Right lobe of liver (tissue), 6 donors: ENCODE data around the gene NT5DC4. TPM values are rescaled to one million over a fixed set of nuclear protein-coding genes. Genes with fewer than 3 reads are reported as not detected.

Source experiments
- ATAC-seq, 4 donors: fragments of 200-7000 bp; cut with Tn5 transposase; one replicate each; pipeline ENCODE4 v1.9.1; 2020; ENCODE audit warnings: mild to moderate bottlenecking in 4 of 4, moderate library complexity in 4 of 4
- DNase-seq, 3 donors: peaks; one replicate each; pipeline ENCODE4 v3.0.0-alpha.2; 2020
- H3K27ac ChIP-seq, 3 donors: fragments of 200-600 bp; one replicate each; pipeline ENCODE4 v1.8.0; 2022
- H3K27me3 ChIP-seq, 2 donors: fragments of 200-600 bp; one replicate each; pipeline ENCODE4 v1.8.0; 2022
- H3K36me3 ChIP-seq, 4 donors: fragments of 200-600 bp; sonication (generic) in 1 of 4; one replicate each; pipeline versions ENCODE4 v1.5.1 to v1.8.0; 2017 to 2022; ENCODE audit warnings: control low read depth in 1 of 4
- H3K4me1 ChIP-seq, 4 donors: fragments of 200-600 bp; sonication (generic) in 1 of 4; one replicate each; pipeline versions ENCODE4 v1.5.1 to v1.8.0; 2017 to 2022; ENCODE audit warnings: control low read depth in 1 of 4
- H3K4me3 ChIP-seq, 3 donors: fragments of 200-600 bp; one replicate each; pipeline ENCODE4 v1.8.0; 2022
- H3K9me3 ChIP-seq, 4 donors: fragments of 200-600 bp; sonication (generic) in 1 of 4; one replicate each; pipeline versions ENCODE4 v1.5.1 to v1.8.0; 2017 to 2022; ENCODE audit warnings: control low read depth in 1 of 4
- POLR2A ChIP-seq: fragments of 450-650 bp; IDR thresholded peaks from one replicate; pipeline ENCODE4 v1.6.1; 2017; ENCODE audit warnings: antibody characterized with exemption, mild to moderate bottlenecking
- WGBS: methylation state at CpG from one replicate; pipeline ENCODE4 v1.1.6; 2018; ENCODE audit warnings: low coverage, low lambda C conversion rate; ENCODE audit not compliant: insufficient coverage; ENCODE audit errors: missing lambda C conversion rate; 5-methylcytosine and 5-hydroxymethylcytosine counted together
- intact Hi-C, 2 donors: fragments of 100-400 bp; cut with DNase I; formaldehyde crosslinking; loops; one replicate each; pipeline versions ENCODE4 v1.11.2 to v1.14.1; 2022
- total RNA-seq, 6 experiments: library from RNA; depleted of rRNA in 2 of 6; stranded (reverse); fragments of >200 nt in 2 of 6; fragmentation: NEBNext Ultra II Directional in 3 of 6; extraction: Animal tissue kit (Norgen Biotek cat#: 25700) in 3 of 6; gene quantifications; one replicate each; pipeline versions ENCODE4 v1.1.0 to v1.2.4, GENCODE V29; 2016 to 2023
- TF ChIP-seq, protein P1 (sequence below), 4 donors: fragments of 200-600 bp in 3 of 4; fragments of 450-650 bp in 1 of 4; IDR thresholded peaks; one replicate each; pipeline versions ENCODE4 v1.5.1 to v1.8.0; 2016 to 2022; ENCODE audit warnings: antibody characterized with exemption in 4 of 4, mild to moderate bottlenecking in 2 of 4
- donor health status: DM: no; HTN: yes; CAD: no.
- donor health status: DM: no; HTN: no; CAD: no.
- donor health status: DM: no; HTN: no; CAD: no.
- donor health status: DM: no; HTN: yes; CAD: no.
- donor health status: DM: no; HTN: yes; CAD: no.

The NT5DC4 gene
- total RNA-seq, 6 experiments from 2014 or later, result not detected

DNA sequence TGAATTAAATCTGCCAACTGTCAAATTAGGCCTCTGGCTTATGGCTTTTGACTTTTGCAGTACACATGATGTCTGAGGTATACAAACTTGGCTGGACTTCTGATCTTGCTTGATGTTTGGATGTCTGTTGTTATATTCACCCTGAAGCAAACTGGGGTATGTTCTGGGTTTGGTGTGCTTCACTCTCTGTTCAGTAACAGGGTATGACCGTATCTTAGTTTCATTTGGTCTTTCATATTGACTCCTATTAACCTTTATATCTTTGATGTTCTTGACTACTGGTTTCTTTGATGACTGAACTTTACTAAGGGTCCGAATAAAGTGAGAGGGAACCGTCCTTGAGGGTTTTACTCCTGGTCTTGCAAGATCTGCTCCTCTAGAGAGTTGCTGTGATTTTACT lies 35.4 kb downstream of the NT5DC4 start:
- ATAC-seq (no peak), DNase-seq (no peak)
- no peak overlapping the region for H3K4me3 ChIP-seq
- WGBS, result 87% methylated on average over 3 of the region's 3 CpGs
- H3K27me3 ChIP-seq, result no peaks in the 10 kb centered on the region
- peaks cover 0 to 46% (median 18%) of the 10 kb centered on the region in 4 donors for H3K4me1 ChIP-seq
- TF ChIP-seq, protein P1, sequence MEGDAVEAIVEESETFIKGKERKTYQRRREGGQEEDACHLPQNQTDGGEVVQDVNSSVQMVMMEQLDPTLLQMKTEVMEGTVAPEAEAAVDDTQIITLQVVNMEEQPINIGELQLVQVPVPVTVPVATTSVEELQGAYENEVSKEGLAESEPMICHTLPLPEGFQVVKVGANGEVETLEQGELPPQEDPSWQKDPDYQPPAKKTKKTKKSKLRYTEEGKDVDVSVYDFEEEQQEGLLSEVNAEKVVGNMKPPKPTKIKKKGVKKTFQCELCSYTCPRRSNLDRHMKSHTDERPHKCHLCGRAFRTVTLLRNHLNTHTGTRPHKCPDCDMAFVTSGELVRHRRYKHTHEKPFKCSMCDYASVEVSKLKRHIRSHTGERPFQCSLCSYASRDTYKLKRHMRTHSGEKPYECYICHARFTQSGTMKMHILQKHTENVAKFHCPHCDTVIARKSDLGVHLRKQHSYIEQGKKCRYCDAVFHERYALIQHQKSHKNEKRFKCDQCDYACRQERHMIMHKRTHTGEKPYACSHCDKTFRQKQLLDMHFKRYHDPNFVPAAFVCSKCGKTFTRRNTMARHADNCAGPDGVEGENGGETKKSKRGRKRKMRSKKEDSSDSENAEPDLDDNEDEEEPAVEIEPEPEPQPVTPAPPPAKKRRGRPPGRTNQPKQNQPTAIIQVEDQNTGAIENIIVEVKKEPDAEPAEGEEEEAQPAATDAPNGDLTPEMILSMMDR (IDR thresholded peaks at IDR 0.05), result no peak
- no peak for TF ChIP-seq POLR2A
- intact Hi-C loops, result no loop called here
- H3K9me3 ChIP-seq, result no peaks in the 10 kb centered on the region
- H3K27ac ChIP-seq, result peak overlapping the region in 2 of 3 donors; percentile 13 to 27
- no peaks in the 10 kb centered on the region for H3K36me3 ChIP-seq

DNA sequence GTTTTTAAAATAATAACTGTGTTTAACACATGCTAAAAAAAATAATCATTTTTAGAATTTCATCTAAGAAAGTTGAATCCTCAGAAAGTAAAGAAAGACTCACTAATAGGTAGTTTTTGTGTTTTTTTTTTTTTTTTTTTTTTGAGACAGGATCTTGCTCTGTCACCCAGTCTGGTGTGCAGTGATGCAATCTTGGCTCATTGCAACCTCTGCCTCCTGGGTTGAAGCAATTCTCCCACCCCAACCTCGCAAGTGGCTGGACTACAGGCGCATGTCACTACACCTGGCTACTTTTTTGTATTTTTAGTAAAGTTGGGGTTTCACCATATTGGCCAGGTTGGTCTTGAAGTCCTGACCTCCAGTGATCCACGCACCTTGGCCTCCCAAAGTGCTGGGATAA lies 36.4 kb downstream of the NT5DC4 start:
- DNase-seq, result peak; percentile 49 to 76 (median 71)
- no peak overlapping the region for H3K4me3 ChIP-seq
- H3K4me1 ChIP-seq, result peaks cover 0 to 35% (median 13%) of the 10 kb centered on the region in 4 donors
- H3K27me3 ChIP-seq, result no peaks in the 10 kb centered on the region
- TF ChIP-seq, protein P1 (IDR thresholded peaks at IDR 0.05), result no peak
- no peak for TF ChIP-seq POLR2A
- H3K9me3 ChIP-seq, result no peaks in the 10 kb centered on the region
- WGBS, result 48% methylated on average over 3 of the region's 3 CpGs
- intact Hi-C loops, result no loop called here
- peak; percentile 80 to 89 (median 86) for ATAC-seq
- H3K27ac ChIP-seq, result peak overlapping the region; percentile 6 to 44 (median 20)
- no peaks in the 10 kb centered on the region for H3K36me3 ChIP-seq

DNA sequence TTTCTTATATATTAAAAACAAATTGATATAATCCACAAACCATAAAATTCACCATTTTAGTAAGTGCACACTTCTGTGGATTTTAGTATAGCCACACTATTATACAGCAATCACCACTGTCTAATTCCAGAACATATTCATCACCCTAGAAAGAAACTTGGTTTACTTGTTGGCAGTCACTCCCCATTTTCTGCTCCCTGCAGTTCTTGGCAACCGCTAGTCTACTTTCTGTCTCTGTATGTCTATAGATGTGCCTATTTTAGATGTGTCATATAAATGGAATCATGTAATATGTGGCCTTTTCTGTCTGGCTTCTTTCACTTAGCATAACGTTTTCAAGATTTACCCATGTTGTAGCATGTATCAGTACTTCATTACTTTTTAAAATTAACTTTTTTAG lies 37.9 kb downstream of the NT5DC4 start:
- Histone ChIP-seq H3K4me3 (no peak overlapping the region), H3K9me3 (no peaks in the 10 kb centered on the region), H3K27ac (no peak overlapping the region), H3K4me1 (peaks cover 0 to 24% (median 9%) of the 10 kb centered on the region in 4 donors), H3K36me3 (no peaks in the 10 kb centered on the region), H3K27me3 (no peaks in the 10 kb centered on the region)
- WGBS, result 91% methylated on average over 2 of the region's 2 CpGs
- TF ChIP-seq POLR2A, result no peak
- TF ChIP-seq, protein P1 (IDR thresholded peaks at IDR 0.05), result no peak
- no peak for DNase-seq
- intact Hi-C loops, result no loop called here
- ATAC-seq, result no peak

DNA sequence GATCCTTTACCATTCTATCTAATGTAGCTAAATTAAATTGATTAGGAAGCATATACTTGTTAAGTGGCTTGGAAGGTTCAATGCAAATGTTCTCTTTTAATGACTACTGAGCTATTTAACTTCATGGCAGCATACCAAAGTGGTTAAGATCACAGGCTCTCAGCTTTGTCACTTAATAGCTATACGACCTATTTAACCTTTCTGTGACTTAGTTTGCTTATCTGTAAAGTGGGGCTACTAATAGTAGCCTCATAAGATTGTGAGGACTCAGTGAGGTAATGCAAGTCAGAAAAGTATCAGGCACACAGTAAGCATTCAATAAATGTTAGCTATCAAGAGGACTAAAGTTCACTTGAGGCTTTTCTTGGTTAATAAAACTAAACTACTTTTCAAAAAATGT lies 39.3 kb downstream of the NT5DC4 start:
- no peak overlapping the region for H3K4me3 ChIP-seq
- ATAC-seq, result no peak
- H3K27ac ChIP-seq, result no peak overlapping the region
- H3K4me1 ChIP-seq, result peaks cover 0 to 22% (median 5%) of the 10 kb centered on the region in 4 donors
- no peaks in the 10 kb centered on the region for H3K9me3 ChIP-seq
- intact Hi-C loops, result no loop called here
- H3K36me3 ChIP-seq, result no peaks in the 10 kb centered on the region
- 100% methylated on average over 1 of the region's 1 CpG for WGBS
- no peak for DNase-seq
- no peaks in the 10 kb centered on the region for H3K27me3 ChIP-seq
- TF ChIP-seq, protein P1 (IDR thresholded peaks at IDR 0.05), result no peak
- no peak for TF ChIP-seq POLR2A

DNA sequence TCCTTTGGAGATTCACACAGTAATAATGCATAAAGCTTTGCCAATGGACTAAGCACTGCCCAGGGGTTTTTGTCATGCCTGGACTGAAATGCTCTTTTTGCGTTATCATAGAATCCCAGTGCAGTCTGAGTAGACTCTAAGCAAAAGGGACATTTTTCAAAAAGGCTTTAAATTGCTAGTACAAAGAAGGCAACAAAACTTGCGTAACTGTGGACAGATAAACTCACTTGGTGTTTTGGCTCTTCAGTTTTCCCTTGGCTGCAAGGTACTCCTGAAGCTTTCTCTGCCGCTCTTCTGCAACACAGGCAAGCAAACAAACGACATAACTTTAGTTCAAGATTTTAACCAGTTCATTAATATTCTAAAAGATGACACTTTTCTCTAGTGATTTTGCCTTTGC lies 41.5 kb downstream of the NT5DC4 start:
- intact Hi-C loops, result no loop called here
- Histone ChIP-seq H3K36me3 (no peaks in the 10 kb centered on the region), H3K4me3 (no peak overlapping the region), H3K27me3 (no peaks in the 10 kb centered on the region), H3K9me3 (no peaks in the 10 kb centered on the region), H3K4me1 (peaks cover 0 to 11% (median 0%) of the 10 kb centered on the region in 4 donors), H3K27ac (no peak overlapping the region)
- DNase-seq (no peak), ATAC-seq (no peak)
- TF ChIP-seq POLR2A, result no peak
- TF ChIP-seq, protein P1 (IDR thresholded peaks at IDR 0.05), result no peak
- WGBS, result 58% methylated on average over 4 of the region's 4 CpGs
